ENCODE data around the gene ERGIC1.

DNA sequence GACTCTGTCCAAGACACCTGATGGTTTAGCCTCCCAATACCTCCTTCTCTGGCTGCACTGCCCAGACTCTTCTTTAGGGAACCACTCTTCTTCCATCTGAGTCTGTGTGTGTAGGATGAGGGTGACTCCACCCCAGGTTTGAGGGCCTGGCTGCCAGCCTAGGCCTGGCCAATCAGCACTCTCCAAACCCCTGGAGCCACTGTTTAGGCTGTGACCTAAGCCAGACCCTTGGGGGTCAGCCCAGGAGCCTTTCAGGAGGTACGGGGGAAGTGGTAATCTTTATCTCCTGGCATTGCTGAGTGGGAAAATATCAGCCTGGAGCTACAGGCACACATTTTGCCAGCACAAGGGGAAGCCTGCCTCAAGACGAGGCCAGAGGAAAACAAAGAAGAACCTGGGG lies 6.2 kb upstream of the ERGIC1 start:
- TF ChIP-seq, protein P1, sequence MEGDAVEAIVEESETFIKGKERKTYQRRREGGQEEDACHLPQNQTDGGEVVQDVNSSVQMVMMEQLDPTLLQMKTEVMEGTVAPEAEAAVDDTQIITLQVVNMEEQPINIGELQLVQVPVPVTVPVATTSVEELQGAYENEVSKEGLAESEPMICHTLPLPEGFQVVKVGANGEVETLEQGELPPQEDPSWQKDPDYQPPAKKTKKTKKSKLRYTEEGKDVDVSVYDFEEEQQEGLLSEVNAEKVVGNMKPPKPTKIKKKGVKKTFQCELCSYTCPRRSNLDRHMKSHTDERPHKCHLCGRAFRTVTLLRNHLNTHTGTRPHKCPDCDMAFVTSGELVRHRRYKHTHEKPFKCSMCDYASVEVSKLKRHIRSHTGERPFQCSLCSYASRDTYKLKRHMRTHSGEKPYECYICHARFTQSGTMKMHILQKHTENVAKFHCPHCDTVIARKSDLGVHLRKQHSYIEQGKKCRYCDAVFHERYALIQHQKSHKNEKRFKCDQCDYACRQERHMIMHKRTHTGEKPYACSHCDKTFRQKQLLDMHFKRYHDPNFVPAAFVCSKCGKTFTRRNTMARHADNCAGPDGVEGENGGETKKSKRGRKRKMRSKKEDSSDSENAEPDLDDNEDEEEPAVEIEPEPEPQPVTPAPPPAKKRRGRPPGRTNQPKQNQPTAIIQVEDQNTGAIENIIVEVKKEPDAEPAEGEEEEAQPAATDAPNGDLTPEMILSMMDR (IDR thresholded peaks at IDR 0.05): no peak
- TF ChIP-seq EP300 (IDR thresholded peaks at IDR 0.05): no peak

Measured in ovary (tissue), 3 donors.